Measurements from ENCODE around the gene LRRK2.
"Not testable (repeated sequence)": the region's sequence is repeated elsewhere in the genome, so short reads cannot be mapped to it uniquely, and the experiment has no call there.

LRRK2 gene

GRCh38 chr12:40324261-40324660 is 99.5 kb downstream of the LRRK2 start:
- no peak for DNase-seq

DNA sequence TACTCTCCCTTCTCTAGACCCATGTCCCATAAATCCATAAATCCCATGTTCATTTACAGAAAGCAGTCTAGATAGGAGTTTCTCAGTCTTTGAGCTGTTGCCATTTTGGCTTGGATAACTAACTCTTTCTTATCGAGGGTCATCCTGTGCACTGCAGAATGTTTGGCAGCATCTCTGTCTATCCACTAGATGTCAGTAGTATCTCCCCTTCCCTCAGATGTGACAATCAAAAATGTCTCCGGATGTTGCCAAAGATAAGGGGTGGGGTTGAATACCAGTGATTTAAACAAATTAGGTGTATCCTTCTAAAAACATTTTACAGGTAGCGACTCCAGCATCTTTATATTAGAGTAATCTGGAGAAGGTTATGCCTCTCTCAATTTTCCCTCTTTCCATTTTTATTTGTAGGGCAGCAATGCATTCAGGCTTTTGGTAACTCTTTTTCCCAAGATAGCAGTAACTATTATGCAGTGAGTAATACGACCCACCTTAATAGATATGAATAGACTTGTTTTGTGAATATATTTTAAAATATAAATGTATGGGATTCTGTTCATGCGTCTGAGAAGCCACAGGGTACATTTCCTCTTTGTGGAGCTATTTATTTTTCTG is 100.7 kb downstream of the LRRK2 start:
- DNase-seq = peak; percentile 23

- no peak for DNase-seq
These were observed 102.7 kb downstream of the LRRK2 start for GRCh38 chr12:40327535-40327934.

- no peak for DNase-seq
These were observed 105.4 kb downstream of the LRRK2 start for GRCh38 chr12:40330180-40330579.

- DNase-seq = no peak
These were observed 107.1 kb downstream of the LRRK2 start for GRCh38 chr12:40331886-40332285.

DNA sequence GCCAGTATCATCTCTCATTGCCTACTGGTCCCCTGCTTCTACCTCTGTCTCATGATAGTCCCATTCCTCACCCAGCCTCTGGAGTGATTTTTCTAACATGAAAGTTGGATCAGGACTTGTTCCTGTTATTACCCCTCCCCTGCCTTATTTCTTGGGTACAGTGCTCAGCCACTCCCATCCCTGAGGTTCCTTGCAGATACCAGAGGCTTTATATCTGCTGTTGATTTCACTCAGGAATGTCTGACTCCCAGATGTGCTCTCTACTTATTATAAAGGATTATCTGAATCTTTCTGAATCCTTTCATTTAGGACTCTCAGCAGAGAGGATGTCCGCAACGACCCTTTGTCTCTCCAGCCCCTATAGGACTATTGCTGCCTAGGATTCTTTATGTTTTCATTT is 111.2 kb downstream of the LRRK2 start:
- no peak for DNase-seq

GRCh38 chr12:40336573-40337199 is 111.9 kb downstream of the LRRK2 start:
- no peak for DNase-seq

GRCh38 chr12:40338071-40338470 is 113.3 kb downstream of the LRRK2 start:
- no peak for DNase-seq

GRCh38 chr12:40338621-40339020 is 113.8 kb downstream of the LRRK2 start:
- DNase-seq = no peak

GRCh38 chr12:40342010-40342409 is 117.2 kb downstream of the LRRK2 start:
- DNase-seq = no peak

- no peak for DNase-seq
These were observed 118.3 kb downstream of the LRRK2 start for GRCh38 chr12:40343124-40343523.

DNA sequence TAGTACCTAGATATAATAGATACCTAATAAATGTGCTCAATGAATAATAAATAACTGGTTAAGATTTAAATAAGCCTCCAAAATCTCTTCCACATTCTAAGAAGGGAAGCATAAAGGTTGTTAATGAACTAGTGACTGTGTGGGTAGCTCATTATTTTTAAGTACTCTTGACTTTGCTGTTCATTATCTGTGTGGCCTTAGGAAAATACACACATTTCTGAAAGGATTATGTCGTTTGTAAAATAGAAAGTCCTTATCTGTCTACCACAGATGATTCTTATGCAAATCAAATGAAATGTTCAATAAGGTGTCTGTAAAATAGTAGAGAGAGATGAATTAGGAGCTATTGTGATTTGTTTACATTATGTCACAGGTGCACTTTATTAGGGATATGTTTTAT is 119.5 kb downstream of the LRRK2 start:
- DNase-seq = no peak

GRCh38 chr12:40351976-40352375 is 127.2 kb downstream of the LRRK2 start:
- DNase-seq = no peak

DNA sequence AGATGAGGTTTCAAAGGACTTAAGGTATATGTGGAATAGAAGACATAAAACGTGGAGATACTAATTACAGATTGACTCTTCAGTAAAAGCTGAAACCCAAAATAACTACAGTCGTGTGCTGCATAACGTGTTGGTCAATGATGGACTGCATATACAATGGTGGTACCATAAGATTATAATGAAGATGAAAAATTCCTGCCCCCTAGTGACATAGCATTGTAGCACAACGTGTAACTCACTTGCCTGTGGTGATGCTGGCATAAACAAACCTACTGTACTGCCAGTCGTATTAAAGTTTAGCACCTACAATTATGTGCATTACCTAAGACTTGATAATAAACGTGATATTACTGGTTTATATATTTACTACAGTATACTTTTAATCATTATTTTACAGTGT is 150.3 kb downstream of the LRRK2 start:
- DNase-seq = no peak

- DNase-seq = no peak
These were observed 151.9 kb downstream of the LRRK2 start for GRCh38 chr12:40376533-40377267.

GRCh38 chr12:40378691-40379090 is 153.9 kb downstream of the LRRK2 start:
- no peak for DNase-seq

DNA sequence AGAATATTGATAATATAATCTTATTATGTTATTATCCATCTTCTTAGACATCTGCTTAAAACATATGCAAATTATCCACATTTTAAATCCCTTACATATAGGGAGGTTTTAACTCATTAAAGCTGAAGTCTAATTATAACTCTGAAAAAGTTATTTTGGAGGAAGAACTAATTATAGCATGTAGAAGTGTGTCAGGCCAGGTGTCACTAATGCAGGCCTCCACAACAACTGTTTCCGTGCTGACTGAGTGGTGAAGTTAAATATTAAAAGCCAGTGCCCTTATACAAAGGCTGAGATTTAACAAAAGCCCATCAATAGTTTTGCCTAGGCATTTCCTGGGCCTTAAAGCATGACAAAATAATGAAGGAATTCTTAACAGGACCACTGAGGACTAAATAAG is 157.4 kb downstream of the LRRK2 start:
- DNase-seq = no peak

DNA sequence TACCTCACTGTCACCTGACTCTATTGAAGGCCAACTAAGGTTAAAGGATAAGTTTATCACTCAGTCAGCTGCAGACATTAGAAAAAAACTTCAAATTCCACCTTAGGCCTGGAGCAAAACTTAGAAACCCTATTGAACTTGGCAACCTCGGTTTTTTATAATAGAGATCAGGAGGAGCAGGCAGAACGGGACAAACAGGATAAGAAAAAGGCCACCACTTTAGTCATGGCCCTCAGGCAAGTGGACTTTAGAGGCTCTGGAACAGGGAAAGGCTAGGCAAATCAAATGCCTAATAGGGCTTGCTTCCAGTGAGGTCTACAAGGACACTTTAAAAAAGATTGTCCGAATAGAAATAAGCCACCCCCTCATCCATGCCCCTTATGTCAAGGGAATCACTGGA is 162.5 kb downstream of the LRRK2 start:
- DNase-seq = not testable (repeated sequence)

DNA sequence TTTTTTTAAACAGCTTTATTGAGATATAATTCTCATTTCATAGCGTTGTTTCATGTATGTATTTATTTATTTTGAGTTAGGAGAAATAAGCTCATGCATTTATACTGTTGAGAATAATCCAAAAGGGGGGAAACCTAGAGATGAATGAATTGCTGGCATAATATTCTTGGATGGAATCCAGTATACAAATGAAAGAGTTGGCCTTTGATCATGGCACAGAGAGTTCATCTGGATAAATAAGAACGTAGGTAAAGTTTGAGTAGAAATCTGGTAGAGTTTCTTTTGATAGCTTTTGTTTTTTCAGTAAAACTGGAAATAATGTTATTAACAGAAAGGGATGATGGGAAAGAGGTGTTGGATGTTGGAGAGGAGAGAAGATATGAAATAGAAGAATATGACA is 166.2 kb downstream of the LRRK2 start:
- DNase-seq = no peak

GRCh38 chr12:40393026-40393425 is 168.2 kb downstream of the LRRK2 start:
- DNase-seq = no peak

GRCh38 chr12:40399656-40400055 is 174.9 kb downstream of the LRRK2 start:
- no peak for DNase-seq

DNA sequence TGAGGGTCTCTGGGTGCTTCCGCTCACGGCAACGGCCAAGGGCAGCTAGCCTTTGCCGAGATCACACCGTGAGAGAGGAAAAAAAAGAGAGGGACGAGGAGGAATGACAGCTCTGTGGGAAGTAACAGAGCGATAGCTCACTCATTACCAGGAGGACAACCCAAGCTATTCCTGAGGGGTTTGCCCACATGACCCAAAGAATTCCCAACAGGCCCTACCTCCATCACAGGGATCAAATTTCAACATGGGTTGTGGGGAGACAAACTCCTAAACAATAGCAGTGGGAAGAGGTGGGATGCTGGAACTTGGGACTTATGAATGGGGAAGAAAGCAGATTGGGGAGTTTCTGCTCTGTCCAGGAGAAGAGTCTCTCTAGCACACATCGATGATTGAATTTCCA is 180.6 kb downstream of the LRRK2 start:
- no peak for DNase-seq
